PFSK-1 (cell line): ENCODE data around the gene TRMT6.

Experiments
- FOXP2 ChIP-seq: optimal IDR thresholded peaks from 2 replicates; pipeline ENCODE3; 2011; ENCODE audit warnings: borderline replicate concordance, control low read depth, inconsistent platforms; ENCODE audit not compliant: insufficient read depth; ENCODE audit errors: extremely low read length, extremely low read depth
- POLR2AphosphoS5 ChIP-seq: IDR thresholded peaks from 2 replicates; pipeline ENCODE4 v1.6.1; 2012; ENCODE audit warnings: low read depth, mild to moderate bottlenecking, control low read depth, low read length, moderate library complexity
- SIN3A ChIP-seq: IDR thresholded peaks from 2 replicates; pipeline ENCODE4 v1.6.1; 2012; ENCODE audit warnings: mild to moderate bottlenecking, low read length, moderate library complexity, borderline replicate concordance; ENCODE audit not compliant: insufficient read depth
- TAF1 ChIP-seq: IDR thresholded peaks from 2 replicates; pipeline ENCODE4 v1.6.1; 2012; ENCODE audit warnings: low read length, control low read depth, borderline replicate concordance; ENCODE audit not compliant: insufficient read depth

- no peak for TF ChIP-seq SIN3A
- TF ChIP-seq POLR2AphosphoS5, result no peak
- no peak for TF ChIP-seq TAF1
- no peak for TF ChIP-seq FOXP2
Measured at GRCh38 chr20:5990946-5991345, 40.6 kb upstream of the TRMT6 start.
